ENCODE measurements around the gene REEP6.
"Not testable (repeated sequence)": the region's sequence is repeated elsewhere in the genome, so short reads cannot be mapped to it uniquely, and the experiment has no call there.

Gene REEP6

DNA sequence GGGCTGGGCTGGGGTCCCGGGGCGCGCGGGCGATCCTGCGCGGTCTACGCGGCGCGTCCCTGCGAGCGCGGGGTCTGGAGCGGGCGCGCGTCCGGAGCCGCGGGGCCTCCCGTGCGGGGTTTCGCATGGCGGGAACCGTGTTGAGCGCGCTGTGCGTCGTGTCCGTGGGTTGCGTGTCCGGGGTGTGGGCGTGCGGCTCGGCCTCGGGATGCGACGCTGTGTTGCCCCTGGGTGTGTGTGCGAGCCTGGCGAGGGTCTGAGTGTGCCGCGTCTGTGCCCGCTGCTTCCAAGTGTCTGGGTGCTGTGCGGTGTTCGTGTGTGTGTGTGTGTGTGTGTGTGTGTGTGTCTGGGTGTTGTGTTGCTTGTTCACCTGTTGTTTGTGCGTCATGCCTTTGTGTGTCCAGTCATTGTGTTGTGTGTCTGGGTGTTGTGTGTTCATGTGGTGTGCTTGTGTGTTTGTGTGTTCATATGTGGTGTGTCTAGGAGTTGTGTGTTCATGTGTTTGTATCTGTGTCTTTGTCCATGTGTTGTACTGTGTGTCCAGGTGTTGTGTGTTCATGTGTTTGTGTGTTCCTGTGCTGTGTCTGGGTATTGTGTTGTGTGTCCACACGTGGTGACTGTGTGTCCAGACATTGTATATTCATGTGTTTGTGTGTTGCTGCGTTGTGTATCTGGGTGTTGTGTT is 33.4 kb downstream of the REEP6 start:
- no peak for DNase-seq (ENCODE audit: low read depth)

DNA sequence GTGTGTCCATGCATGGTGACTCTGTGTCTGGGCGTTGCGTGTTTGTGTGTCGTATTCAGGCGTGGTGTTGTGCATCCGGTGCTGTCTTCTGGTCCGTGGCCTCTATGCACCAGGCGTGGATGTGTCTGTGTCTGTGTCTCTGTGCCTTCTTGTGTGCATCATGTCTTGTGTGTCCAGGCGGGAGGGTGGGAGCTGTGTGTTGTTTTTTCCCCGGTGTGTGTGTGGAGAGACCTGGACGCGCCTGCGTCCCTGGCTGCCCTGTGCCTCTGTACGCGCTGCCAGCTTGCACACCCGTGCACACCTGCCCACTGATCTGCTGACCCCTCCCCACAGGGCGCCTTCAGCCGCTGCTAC is 34.0 kb downstream of the REEP6 start:
- no peak for DNase-seq (ENCODE audit: low read depth)

- no peak for DNase-seq (ENCODE audit: low read depth)
Measured at GRCh38 chr19:1525343-1525742, 34.4 kb downstream of the REEP6 start.

GRCh38 chr19:1526066-1526778 is 35.2 kb downstream of the REEP6 start:
- DNase-seq (ENCODE audit: low read depth), result no peak

- DNase-seq (ENCODE audit: low read depth), result no peak
Measured at GRCh38 chr19:1526979-1527649, 36.1 kb downstream of the REEP6 start.

- DNase-seq (ENCODE audit: low read depth), result no peak
Measured at GRCh38 chr19:1527650-1528309, 36.8 kb downstream of the REEP6 start.

DNA sequence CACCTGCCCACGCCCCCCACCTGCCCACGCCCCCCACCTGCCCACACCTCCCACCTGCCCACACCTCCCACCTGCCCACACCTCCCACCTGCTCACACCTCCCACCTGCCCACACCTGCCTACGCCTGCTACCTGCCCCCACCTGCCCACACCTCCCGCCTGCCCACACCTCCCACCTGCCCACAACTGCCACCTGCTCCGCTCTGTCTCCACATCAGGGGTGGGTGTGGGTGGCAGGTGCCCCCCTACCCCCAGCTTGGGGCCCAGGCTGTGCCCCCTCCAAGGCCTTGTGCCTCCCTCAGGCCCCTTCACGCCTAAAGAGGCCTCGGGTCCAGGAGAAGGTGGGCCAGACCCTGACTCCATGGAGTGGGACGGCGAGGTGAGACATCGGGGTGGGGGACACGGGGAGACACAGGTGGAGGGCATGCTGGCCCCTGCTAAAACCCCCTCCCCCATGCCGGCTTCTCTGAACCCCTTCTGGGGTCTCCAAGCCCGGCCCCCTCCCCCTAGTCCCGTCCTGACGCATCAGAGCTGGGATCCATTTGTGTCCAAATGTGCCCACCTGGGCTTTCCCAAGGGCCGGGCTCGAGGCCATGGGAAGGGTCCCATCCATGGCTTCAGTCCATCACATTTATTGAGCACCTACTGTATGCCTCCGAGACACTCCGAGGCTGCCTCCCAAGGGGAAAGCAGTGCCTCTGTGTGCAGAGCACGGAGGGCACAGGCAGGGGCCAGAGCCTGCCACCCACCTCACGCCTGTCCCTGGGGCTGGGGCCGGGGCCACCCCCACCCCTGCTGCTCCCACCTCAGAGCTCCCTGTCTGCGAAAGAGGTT is 37.8 kb downstream of the REEP6 start:
- no peak for DNase-seq (ENCODE audit: low read depth)

- no peak for DNase-seq (ENCODE audit: low read depth)
Measured at GRCh38 chr19:1529430-1529816, 38.4 kb downstream of the REEP6 start.

GRCh38 chr19:1530856-1531255 is 39.9 kb downstream of the REEP6 start:
- DNase-seq (ENCODE audit: low read depth), result not testable (repeated sequence)

DNA sequence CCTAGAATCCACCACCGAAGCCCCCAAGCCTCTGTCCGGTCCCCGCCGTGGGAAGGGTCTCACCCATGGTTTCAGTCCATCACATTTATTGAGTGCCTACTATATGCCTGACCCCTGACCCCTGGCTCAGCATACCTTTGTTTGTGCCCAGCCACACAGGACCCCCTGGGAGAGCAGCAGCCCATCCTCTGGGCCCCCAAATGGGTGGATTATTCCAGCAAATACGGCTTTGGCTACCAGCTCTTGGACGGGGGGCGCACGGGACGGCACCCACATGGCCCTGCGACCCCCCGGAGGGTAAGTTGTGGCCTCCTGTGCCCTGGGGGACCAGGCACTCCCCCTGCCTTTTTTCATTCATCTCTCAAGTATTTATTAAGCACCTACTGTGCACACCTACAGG is 40.6 kb downstream of the REEP6 start:
- DNase-seq (ENCODE audit: low read depth), result no peak

GRCh38 chr19:1532003-1532402 is 41.0 kb downstream of the REEP6 start:
- DNase-seq (ENCODE audit: low read depth), result no peak

DNA sequence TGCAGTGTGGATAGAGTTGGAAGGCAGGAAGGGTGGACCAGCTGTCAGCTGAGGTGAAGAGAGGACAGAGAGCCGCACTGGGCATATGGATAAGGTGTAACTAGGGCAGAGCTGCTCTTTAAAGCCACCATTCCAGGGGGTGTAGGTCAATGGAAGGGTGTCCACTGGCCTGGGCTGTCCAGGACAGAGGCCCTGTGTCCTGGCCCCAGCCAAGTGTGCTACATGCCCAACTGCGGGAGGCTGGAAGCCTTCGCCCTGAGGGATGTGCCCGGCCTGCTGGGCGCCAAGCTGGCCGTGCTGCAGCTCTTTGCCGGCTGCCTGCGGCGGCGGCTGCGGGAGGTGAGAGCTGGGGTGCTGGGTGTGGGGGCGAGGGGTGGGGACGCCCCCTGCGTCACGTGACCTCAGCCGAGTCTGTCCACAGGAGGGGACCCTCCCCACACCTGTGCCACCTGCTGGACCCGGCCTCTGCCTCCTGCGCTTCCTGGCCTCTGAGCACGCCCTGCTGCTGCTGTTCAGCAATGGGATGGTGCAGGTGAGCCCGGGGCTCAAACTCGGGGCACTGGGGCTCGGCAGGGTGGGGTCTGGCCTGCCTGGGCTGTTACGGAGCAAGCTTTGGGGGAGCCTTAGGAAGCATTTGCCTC is 42.6 kb downstream of the REEP6 start:
- DNase-seq (ENCODE audit: low read depth), result no peak

DNA sequence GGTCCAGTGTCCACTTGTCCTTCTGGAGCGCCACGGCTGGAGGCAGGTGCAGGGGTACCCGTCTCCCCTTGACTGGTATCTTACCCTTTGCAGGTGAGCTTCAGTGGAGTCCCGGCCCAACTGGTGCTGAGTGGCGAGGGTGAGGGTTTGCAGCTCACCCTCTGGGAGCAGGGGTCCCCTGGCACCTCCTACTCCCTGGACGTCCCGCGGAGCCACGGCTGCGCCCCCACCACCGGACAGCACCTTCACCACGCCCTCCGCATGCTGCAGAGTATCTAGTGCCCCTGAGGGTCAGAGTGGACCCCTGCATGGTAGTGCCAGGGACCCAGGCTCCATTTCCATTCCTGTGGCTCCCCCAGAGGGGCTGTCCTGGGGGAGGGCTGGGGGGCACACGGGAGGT is 44.0 kb downstream of the REEP6 start:
- no peak for DNase-seq (ENCODE audit: low read depth)

DNA sequence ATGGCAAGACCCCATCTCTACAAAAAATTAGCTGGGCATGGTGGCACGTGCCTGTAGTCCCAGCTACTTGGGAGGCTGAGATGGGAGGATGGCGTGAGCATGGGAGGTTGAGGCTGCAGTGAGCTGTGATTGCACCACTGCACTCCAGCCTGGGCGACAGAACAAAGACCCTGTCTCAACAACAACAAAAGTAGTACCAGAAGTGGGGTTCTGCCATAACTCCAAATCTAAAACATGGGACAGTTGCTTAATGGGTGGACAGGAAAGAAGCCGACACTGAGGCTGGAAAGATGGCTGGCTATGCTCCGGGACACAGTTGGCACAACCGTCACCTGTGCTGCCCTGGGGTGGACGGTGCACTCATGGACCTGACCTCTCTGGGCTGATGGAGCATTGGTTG is 44.7 kb downstream of the REEP6 start:
- not testable (repeated sequence) for DNase-seq (ENCODE audit: low read depth)

DNA sequence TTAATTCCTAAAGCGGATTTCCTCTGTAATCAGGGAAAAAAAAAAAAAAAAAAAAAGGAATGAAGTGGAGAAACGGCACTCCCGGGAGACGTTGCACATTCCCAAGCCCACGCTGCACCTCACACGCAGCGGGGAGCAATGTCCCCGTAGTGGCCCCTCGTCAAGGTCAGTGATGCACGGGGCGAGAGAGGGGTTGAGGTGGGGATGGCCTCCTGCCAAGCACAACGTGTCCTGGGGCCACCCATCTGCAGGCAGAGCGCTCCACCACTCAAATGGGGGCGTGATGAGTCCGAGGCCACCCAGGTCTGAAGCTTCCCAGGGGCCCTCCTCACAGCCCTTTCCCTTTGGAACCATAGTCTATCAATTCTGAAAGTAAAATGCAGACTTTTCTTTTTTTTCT is 48.0 kb downstream of the REEP6 start:
- DNase-seq (ENCODE audit: low read depth), result no peak

DNA sequence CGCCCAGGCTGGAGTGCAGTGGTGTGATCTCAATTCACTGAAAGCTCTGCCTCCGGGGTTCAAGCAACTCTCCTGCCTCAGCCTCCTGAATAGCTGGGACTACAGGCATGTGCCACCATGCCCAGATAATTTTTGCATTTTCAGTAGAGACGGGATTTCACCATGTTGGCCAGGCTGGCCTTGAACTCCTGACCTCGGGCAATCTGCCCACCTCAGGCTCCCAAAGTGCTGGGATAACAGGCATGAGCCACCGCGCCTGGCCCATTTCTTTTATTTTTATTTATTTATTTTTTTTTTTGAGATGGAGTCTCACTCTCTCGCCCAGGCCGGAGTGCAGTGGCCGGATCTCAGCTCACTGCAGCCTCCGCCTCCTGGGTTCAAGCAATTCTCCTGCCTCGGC is 48.8 kb downstream of the REEP6 start:
- not testable (repeated sequence) for DNase-seq (ENCODE audit: low read depth)

DNA sequence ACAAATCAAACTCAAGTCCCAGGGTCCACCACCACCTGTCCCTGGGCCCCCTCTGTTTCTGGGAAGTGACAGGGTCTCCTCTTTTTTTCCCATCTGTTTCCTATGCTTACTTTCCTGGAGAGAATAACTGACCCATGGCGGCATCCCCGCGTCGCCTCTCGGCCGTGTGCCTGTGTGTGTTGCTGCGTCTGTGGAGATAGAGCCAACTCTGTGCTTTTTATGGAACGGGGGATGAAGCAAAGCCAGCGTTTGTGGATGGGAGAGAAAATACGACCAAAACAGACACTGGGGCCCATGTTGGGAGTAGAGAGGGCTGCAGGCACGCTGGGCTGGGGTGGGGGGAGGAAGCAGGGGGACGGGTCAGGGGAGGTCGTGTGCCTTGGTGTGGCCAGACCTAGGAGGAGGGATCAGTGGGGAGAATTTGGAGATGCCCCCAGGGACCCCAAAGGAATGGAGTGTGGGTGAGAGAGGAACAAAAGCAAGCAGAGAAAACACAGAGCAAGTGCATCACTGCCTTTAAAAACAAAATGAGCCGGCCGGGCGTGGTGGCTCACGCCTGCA is 49.5 kb downstream of the REEP6 start:
- DNase-seq (ENCODE audit: low read depth), result no peak

All from fibroblast of gingiva (primary cell).